Uterus (tissue), 2 donors: ENCODE data around the gene RALGPS1.

ENCODE experiments used
- CTCF ChIP-seq, 4 experiments: fragments of 200-600 bp in 2 of 4; fragments of 450-650 bp in 2 of 4; sonication (generic) in 2 of 4; IDR thresholded peaks; one replicate each; pipeline ENCODE4 v1.5.1; 2016 to 2019; ENCODE audit warnings: antibody characterized with exemption in 4 of 4, mild to moderate bottlenecking in 2 of 4, moderate library complexity in 1 of 4
- POLR2A ChIP-seq, 2 donors: fragments of 450-650 bp; IDR thresholded peaks; one replicate each; pipeline ENCODE4 v1.6.1; 2016; ENCODE audit warnings: antibody characterized with exemption in 2 of 2, mild to moderate bottlenecking in 1 of 2, moderate library complexity in 1 of 2

GRCh38 chr9:127096208-127096607 is 181.6 kb downstream of the RALGPS1 start:
- TF ChIP-seq POLR2A (IDR thresholded peaks at IDR 0.05) (no peak), CTCF (IDR thresholded peaks at IDR 0.05) (no peak)
